Measurements from ENCODE around the gene CLDN15.

CLDN15 gene

DNA sequence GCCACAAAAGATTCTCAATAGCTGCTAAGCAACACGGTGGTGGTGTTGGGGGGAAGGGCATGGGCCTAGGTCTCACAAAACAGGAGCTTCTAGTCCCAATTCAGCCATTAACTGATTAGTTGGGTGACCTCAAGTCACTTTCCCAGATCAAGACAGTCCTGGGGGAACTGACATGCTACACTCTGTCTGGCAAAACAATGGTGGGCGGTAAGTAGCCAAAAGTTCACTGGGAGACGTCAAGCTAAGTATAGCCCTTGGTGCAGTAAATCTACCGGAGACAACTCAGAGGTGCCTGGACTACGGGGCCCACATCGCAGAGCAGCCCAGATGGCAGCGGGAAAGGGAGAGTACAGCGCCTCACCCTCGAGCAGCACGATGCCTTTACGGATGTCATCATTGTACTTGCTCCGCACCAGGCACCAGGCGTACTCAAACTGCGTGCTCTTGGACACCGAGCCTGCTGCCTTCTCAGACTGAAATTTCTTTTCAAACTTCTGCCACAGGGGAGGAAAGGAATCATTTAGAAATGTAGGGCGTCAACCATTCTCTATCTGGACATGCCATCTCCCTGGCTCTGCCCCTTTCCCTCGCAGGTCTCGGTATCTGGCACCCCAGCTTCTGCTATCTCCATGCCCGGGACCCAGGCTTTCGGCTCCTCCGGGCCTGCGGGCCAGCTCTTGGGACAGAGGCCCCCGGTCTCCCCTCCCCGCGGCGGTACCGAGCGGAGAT is 6.2 kb upstream of the CLDN15 start:
- H3K9me3 ChIP-seq (ENCODE audit: low read length), result no peaks in the 10 kb centered on the region
- peak overlapping the region; percentile 72 to 96 for H3K4me3 ChIP-seq (ENCODE audit: low read depth in 1 of 2, low read length in 2 of 2)
- H3K9ac ChIP-seq (ENCODE audit: low read length), result peak overlapping the region; percentile 84
- peak overlapping the region; percentile 96 for H3K27ac ChIP-seq (ENCODE audit: low read depth, low read length)
- H3K4me1 ChIP-seq (ENCODE audit: insufficient read depth, low read length), result peaks cover 23% of the 10 kb centered on the region
- peaks cover 26% of the 10 kb centered on the region for H3K36me3 ChIP-seq (ENCODE audit: insufficient read depth, low read length)
- no peaks in the 10 kb centered on the region for H3K27me3 ChIP-seq (ENCODE audit: control insufficient read depth in 1 of 2, insufficient read depth in 2 of 2, low read length in 2 of 2)

GRCh38 chr7:101241443-101242349 is 4.1 kb upstream of the CLDN15 start:
- Histone ChIP-seq H3K4me3 (ENCODE audit: low read depth in 1 of 2, low read length in 2 of 2) (no peak overlapping the region), H3K9ac (ENCODE audit: low read length) (no peak overlapping the region), H3K27ac (ENCODE audit: low read depth, low read length) (no peak overlapping the region), H3K4me1 (ENCODE audit: insufficient read depth, low read length) (peaks cover 38% of the 10 kb centered on the region), H3K27me3 (ENCODE audit: control insufficient read depth in 1 of 2, insufficient read depth in 2 of 2, low read length in 2 of 2) (no peaks in the 10 kb centered on the region), H3K36me3 (ENCODE audit: insufficient read depth, low read length) (peaks cover 26% of the 10 kb centered on the region), H3K9me3 (ENCODE audit: low read length) (no peaks in the 10 kb centered on the region)

DNA sequence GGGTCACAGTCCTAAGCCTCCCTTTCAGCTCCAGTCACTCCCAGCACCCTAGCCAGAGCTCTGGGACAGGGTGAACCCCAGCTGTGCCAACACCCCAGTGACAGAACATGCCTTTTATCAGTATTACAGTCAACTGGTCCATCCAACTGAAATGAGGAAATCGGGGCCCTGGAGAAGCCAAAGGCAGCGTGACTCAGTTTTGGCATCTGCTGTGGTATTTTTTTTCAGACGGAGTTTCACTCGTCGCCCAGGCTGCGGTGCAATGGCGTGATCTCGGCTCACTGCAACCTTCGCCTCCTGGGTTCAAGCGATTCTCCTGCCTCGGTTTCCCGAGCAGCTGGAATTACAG is 3.4 kb upstream of the CLDN15 start:
- Histone ChIP-seq H3K9ac (ENCODE audit: low read length) (no peak overlapping the region), H3K9me3 (ENCODE audit: low read length) (no peaks in the 10 kb centered on the region), H3K4me3 (ENCODE audit: low read depth in 1 of 2, low read length in 2 of 2) (no peak overlapping the region), H3K27ac (ENCODE audit: low read depth, low read length) (no peak overlapping the region), H3K36me3 (ENCODE audit: insufficient read depth, low read length) (peaks cover 26% of the 10 kb centered on the region), H3K27me3 (ENCODE audit: control insufficient read depth in 1 of 2, insufficient read depth in 2 of 2, low read length in 2 of 2) (no peaks in the 10 kb centered on the region), H3K4me1 (ENCODE audit: insufficient read depth, low read length) (peaks cover 35% of the 10 kb centered on the region)

GRCh38 chr7:101240226-101241014 is 2.8 kb upstream of the CLDN15 start:
- no peaks in the 10 kb centered on the region for H3K27me3 ChIP-seq (ENCODE audit: control insufficient read depth in 1 of 2, insufficient read depth in 2 of 2, low read length in 2 of 2)
- H3K36me3 ChIP-seq (ENCODE audit: insufficient read depth, low read length), result peaks cover 26% of the 10 kb centered on the region
- peaks cover 30% of the 10 kb centered on the region for H3K4me1 ChIP-seq (ENCODE audit: insufficient read depth, low read length)
- no peaks in the 10 kb centered on the region for H3K9me3 ChIP-seq (ENCODE audit: low read length)
- no peak overlapping the region for H3K27ac ChIP-seq (ENCODE audit: low read depth, low read length)
- H3K4me3 ChIP-seq (ENCODE audit: low read depth in 1 of 2, low read length in 2 of 2), result no peak overlapping the region
- no peak overlapping the region for H3K9ac ChIP-seq (ENCODE audit: low read length)

- Histone ChIP-seq H3K4me3 (ENCODE audit: low read depth in 1 of 2, low read length in 2 of 2) (no peak overlapping the region), H3K9ac (ENCODE audit: low read length) (no peak overlapping the region), H3K27ac (ENCODE audit: low read depth, low read length) (no peak overlapping the region), H3K9me3 (ENCODE audit: low read length) (no peaks in the 10 kb centered on the region), H3K36me3 (ENCODE audit: insufficient read depth, low read length) (peaks cover 26% of the 10 kb centered on the region), H3K4me1 (ENCODE audit: insufficient read depth, low read length) (peaks cover 28% of the 10 kb centered on the region), H3K27me3 (ENCODE audit: control insufficient read depth in 1 of 2, insufficient read depth in 2 of 2, low read length in 2 of 2) (no peaks in the 10 kb centered on the region)
These were observed 2.3 kb upstream of the CLDN15 start for GRCh38 chr7:101239951-101240220.

GRCh38 chr7:101239191-101239950 is 1.8 kb upstream of the CLDN15 start:
- Histone ChIP-seq H3K4me1 (ENCODE audit: insufficient read depth, low read length) (peaks cover 28% of the 10 kb centered on the region), H3K9me3 (ENCODE audit: low read length) (no peaks in the 10 kb centered on the region), H3K27me3 (ENCODE audit: control insufficient read depth in 1 of 2, insufficient read depth in 2 of 2, low read length in 2 of 2) (no peaks in the 10 kb centered on the region), H3K9ac (ENCODE audit: low read length) (no peak overlapping the region), H3K4me3 (ENCODE audit: low read depth in 1 of 2, low read length in 2 of 2) (no peak overlapping the region), H3K27ac (ENCODE audit: low read depth, low read length) (no peak overlapping the region), H3K36me3 (ENCODE audit: insufficient read depth, low read length) (peaks cover 26% of the 10 kb centered on the region)

DNA sequence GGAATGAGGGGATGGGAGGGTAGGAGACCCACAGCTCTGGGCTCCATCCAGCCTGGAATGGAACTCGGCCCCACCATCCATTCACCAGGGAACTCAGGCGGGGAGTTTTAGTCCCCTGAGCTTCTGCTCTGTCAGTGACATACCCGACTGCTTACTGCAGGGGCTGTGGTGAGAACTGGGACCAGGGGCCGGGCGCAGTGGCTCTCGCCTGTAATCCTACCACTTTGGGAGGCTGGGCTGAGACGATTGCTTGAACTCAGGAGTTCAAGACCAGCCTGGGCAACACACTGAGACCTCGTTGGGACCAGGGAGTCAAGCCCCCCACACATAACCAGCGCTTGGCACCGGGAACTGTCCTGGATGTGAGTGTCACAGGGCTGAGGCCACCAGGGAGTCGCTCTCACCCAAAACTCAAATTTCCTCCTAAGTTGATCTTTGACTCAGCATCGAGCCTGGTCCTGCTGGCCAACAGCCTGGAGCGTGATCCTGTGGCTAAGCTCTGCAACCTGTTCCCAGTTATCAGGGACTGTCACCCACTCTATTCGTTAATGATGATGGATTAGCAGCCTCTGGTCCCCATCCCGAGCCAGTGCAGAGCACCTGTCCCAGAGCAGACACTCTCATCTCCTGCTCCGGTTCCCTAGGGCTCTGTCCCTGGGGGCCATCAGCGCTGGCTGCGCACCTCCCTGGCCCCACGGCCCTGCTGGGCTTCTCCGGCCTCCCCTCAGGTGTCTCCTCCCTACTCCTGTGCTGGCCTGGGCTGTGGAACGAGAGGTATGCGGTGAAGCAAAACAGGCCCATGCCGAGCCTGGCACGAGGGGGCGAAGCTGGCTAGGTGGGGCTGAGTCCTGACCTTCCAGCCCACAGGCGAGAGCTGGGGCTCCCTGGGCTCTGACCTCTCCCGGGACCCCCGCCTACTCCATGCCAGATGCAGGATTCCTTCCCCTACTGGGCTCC is 902 bp upstream of the CLDN15 start:
- H3K4me3 ChIP-seq (ENCODE audit: low read depth in 1 of 2, low read length in 2 of 2), result no peak overlapping the region
- peak overlapping the region; percentile 14 for H3K27ac ChIP-seq (ENCODE audit: low read depth, low read length)
- no peak overlapping the region for H3K9ac ChIP-seq (ENCODE audit: low read length)
- H3K27me3 ChIP-seq (ENCODE audit: control insufficient read depth in 1 of 2, insufficient read depth in 2 of 2, low read length in 2 of 2), result no peaks in the 10 kb centered on the region
- H3K9me3 ChIP-seq (ENCODE audit: low read length), result no peaks in the 10 kb centered on the region
- peaks cover 22% of the 10 kb centered on the region for H3K4me1 ChIP-seq (ENCODE audit: insufficient read depth, low read length)
- H3K36me3 ChIP-seq (ENCODE audit: insufficient read depth, low read length), result peaks cover 26% of the 10 kb centered on the region

- H3K9me3 ChIP-seq (ENCODE audit: low read length), result no peaks in the 10 kb centered on the region
- peaks cover 19% of the 10 kb centered on the region for H3K36me3 ChIP-seq (ENCODE audit: insufficient read depth, low read length)
- H3K27ac ChIP-seq (ENCODE audit: low read depth, low read length), result no peak overlapping the region
- no peak overlapping the region for H3K4me3 ChIP-seq (ENCODE audit: low read depth in 1 of 2, low read length in 2 of 2)
- H3K27me3 ChIP-seq (ENCODE audit: control insufficient read depth in 1 of 2, insufficient read depth in 2 of 2, low read length in 2 of 2), result peaks cover 0 to 4% of the 10 kb centered on the region in 2 donors
- peaks cover 15% of the 10 kb centered on the region for H3K4me1 ChIP-seq (ENCODE audit: insufficient read depth, low read length)
- H3K9ac ChIP-seq (ENCODE audit: low read length), result no peak overlapping the region
These were observed 1.2 kb downstream of the CLDN15 start for GRCh38 chr7:101236292-101236835.

DNA sequence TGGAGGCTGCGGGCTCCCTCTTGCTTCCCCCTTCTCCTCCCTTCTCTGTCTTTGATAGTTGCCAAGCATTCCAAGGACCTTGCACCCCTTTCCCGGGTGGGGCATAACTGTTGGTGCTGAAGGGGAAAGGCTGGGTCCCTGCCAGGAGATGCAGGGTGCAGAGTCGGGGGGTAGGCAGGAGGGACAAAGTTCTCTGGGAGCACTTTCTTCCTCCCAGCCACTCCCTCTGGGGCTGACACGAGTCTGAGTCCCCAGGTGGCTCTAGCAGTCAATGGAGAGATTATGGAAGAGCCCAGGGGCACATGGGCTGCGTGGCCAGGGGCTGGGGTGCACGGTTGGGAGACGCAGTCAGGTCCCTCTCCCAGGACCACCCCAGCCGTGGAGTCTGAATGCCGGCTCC is 2.1 kb downstream of the CLDN15 start:
- Histone ChIP-seq H3K9ac (ENCODE audit: low read length) (no peak overlapping the region), H3K4me1 (ENCODE audit: insufficient read depth, low read length) (peaks cover 15% of the 10 kb centered on the region), H3K4me3 (ENCODE audit: low read depth in 1 of 2, low read length in 2 of 2) (no peak overlapping the region), H3K36me3 (ENCODE audit: insufficient read depth, low read length) (peaks cover 14% of the 10 kb centered on the region), H3K27me3 (ENCODE audit: control insufficient read depth in 1 of 2, insufficient read depth in 2 of 2, low read length in 2 of 2) (peaks cover 0 to 4% of the 10 kb centered on the region in 2 donors), H3K9me3 (ENCODE audit: low read length) (no peaks in the 10 kb centered on the region), H3K27ac (ENCODE audit: low read depth, low read length) (no peak overlapping the region)

GRCh38 chr7:101235050-101235449 is 2.6 kb downstream of the CLDN15 start:
- Histone ChIP-seq H3K4me3 (ENCODE audit: low read depth in 1 of 2, low read length in 2 of 2) (no peak overlapping the region), H3K27me3 (ENCODE audit: control insufficient read depth in 1 of 2, insufficient read depth in 2 of 2, low read length in 2 of 2) (peaks cover 0 to 4% of the 10 kb centered on the region in 2 donors), H3K9ac (ENCODE audit: low read length) (no peak overlapping the region), H3K4me1 (ENCODE audit: insufficient read depth, low read length) (peaks cover 15% of the 10 kb centered on the region), H3K9me3 (ENCODE audit: low read length) (no peaks in the 10 kb centered on the region), H3K27ac (ENCODE audit: low read depth, low read length) (no peak overlapping the region), H3K36me3 (ENCODE audit: insufficient read depth, low read length) (peaks cover 9% of the 10 kb centered on the region)
